K562 (cell line): ENCODE measurements around the gene CAPZA1. TPM values are rescaled to one million over a fixed set of nuclear protein-coding genes. Genes with fewer than 3 reads are reported as not detected.

ENCODE experiments used
- ATAC-seq: fragments of 200-7000 bp; cut with Tn5 transposase; 3 replicates; pipeline ENCODE4 v1.9.1; 2020; ENCODE audit warnings: moderate library complexity
- BruUV-seq: library from RNA; stranded (reverse); fragments of 400-500 nt; replicated peaks from 2 replicates; lab custom pipeline; 2021; lab: Mats Ljungman, UMichigan
- CTCF ChIA-PET: fragments of 300-600 bp; formaldehyde crosslinking; extraction: SDS; loops from one replicate; lab custom pipeline; 2021; ENCODE audit warnings: low intra/inter-chr PET ratio; lab: Yijun Ruan, JAX
- POLR2A ChIA-PET: fragments of 300-600, 350-650 bp; sonication (Branson Sonifier 250); formaldehyde crosslinking; extraction: SDS; loops from one replicate; lab custom pipeline; 2021; ENCODE audit warnings: antibody characterized with exemption, inconsistent platforms; lab: Yijun Ruan, JAX
- DNase-seq, 4 experiments: peaks; one replicate each; pipeline versions ENCODE4 v3.0.0 to v3.0.0-alpha.2; 2011 to 2018; ENCODE audit warnings: low spot score in 3 of 4, mixed read lengths in 3 of 4; ENCODE audit errors: extremely low read depth in 1 of 4
- FAIRE-seq: peaks from 2 replicates; lab custom pipeline; 2011; peaks lifted over from hg19 to GRCh38; lab: Jason Lieb, UNC
- H2AFZ ChIP-seq: 2 replicates; pipeline ENCODE4 v1.6.0; 2011; ENCODE audit warnings: low read depth, low read length, control low read depth, inconsistent platforms
- H3K27ac ChIP-seq: fragments of 200-600 bp; 3 replicates; pipeline ENCODE4 v1.8.0; 2011; ENCODE audit warnings: low read depth, mild to moderate bottlenecking, control low read depth, inconsistent platforms, low read length, moderate library complexity, mixed read lengths; ENCODE audit errors: extremely low read depth
- H3K27me3 ChIP-seq, 2 experiments: fragments of 300-600 bp in 1 of 2; 2 replicates in 1 of 2; 3 replicates in 1 of 2; pipeline versions ENCODE4 v1.6.0 to v1.8.0; 2011; ENCODE audit warnings: inconsistent platforms in 2 of 2, low read length in 2 of 2, mild to moderate bottlenecking in 1 of 2, mixed read lengths in 1 of 2, moderate library complexity in 1 of 2; ENCODE audit not compliant: control insufficient read depth in 2 of 2, insufficient read depth in 2 of 2
- H3K36me3 ChIP-seq: fragments of 300-600 bp; 3 replicates; pipeline ENCODE4 v1.8.0; 2011; ENCODE audit warnings: mild to moderate bottlenecking, low read length, inconsistent platforms; ENCODE audit not compliant: control insufficient read depth, insufficient read depth
- H3K4me1 ChIP-seq, 2 experiments: fragments of 200-600 bp in 1 of 2; replicated peaks in 1 of 2; 2 replicates in 1 of 2; 3 replicates in 1 of 2; pipeline versions ENCODE4 v1.5.1 to v1.8.0; 2011; ENCODE audit warnings: inconsistent platforms in 2 of 2, low read length in 2 of 2, mild to moderate bottlenecking in 1 of 2, mixed read lengths in 1 of 2, moderate library complexity in 1 of 2; ENCODE audit not compliant: control insufficient read depth in 2 of 2, insufficient read depth in 2 of 2
- H3K4me2 ChIP-seq: 2 replicates; pipeline ENCODE4 v1.6.1; 2011; ENCODE audit warnings: low read length, control low read depth, inconsistent platforms, mixed read lengths; ENCODE audit not compliant: insufficient read depth
- H3K4me3 ChIP-seq: fragments of 200-600 bp; sonication (generic), shearing (Covaris generic); 2 replicates; pipeline ENCODE4 v1.5.1; 2016; ENCODE audit warnings: control low read depth, inconsistent platforms
- H3K79me2 ChIP-seq: fragments of 200-600 bp; 3 replicates; pipeline ENCODE4 v1.8.0; 2011; ENCODE audit warnings: low read length, inconsistent platforms; ENCODE audit not compliant: control insufficient read depth, insufficient read depth
- H3K9ac ChIP-seq, 2 experiments: 2 replicates each; pipeline versions ENCODE4 v1.6.0 to v1.6.1; 2011; ENCODE audit warnings: low read depth in 2 of 2, low read length in 2 of 2, control low read depth in 1 of 2, inconsistent platforms in 1 of 2, mild to moderate bottlenecking in 1 of 2, mixed read lengths in 1 of 2; ENCODE audit not compliant: insufficient read depth in 1 of 2
- H3K9me1 ChIP-seq: one replicate; pipeline ENCODE4 v1.6.0; 2011; ENCODE audit warnings: inconsistent platforms, mild to moderate bottlenecking, low read length, moderate library complexity; ENCODE audit not compliant: control insufficient read depth, insufficient read depth
- H3K9me3 ChIP-seq: replicated peaks from 2 replicates; pipeline ENCODE4 v1.5.1; 2011; ENCODE audit warnings: low read depth, low read length, inconsistent platforms; ENCODE audit not compliant: control insufficient read depth, insufficient read depth
- H4K20me1 ChIP-seq: replicated peaks from 2 replicates; pipeline ENCODE4 v1.6.1; 2011; ENCODE audit warnings: low read length, inconsistent platforms, mixed read lengths; ENCODE audit not compliant: control insufficient read depth, insufficient read depth
- GABPB1 ChIP-seq: sonication (generic); formaldehyde crosslinking; IDR thresholded peaks from 2 replicates; pipeline ENCODE4 v1.8.0; 2022; ENCODE audit warnings: mild to moderate bottlenecking, missing genetic modification reagents
- HDAC2 ChIP-seq: fragments of 450-650 bp; IDR thresholded peaks from 2 replicates; pipeline ENCODE4 v1.6.1; 2016; ENCODE audit warnings: mild to moderate bottlenecking
- HMGN3 ChIP-seq: IDR thresholded peaks from 2 replicates; pipeline ENCODE4 v1.6.1; 2011; ENCODE audit warnings: borderline replicate concordance, low read depth, mild to moderate bottlenecking, mixed read lengths, low read length; ENCODE audit not compliant: insufficient read length; ENCODE audit errors: extremely low read depth
- JUND ChIP-seq, 2 experiments: IDR thresholded peaks; 2 replicates in 1 of 2; 3 replicates in 1 of 2; pipeline ENCODE4 v1.6.1; 2011; ENCODE audit warnings: borderline replicate concordance in 2 of 2, low read depth in 2 of 2, low read length in 2 of 2, improper control_type of control experiment in 1 of 2, missing biosample characterization in 1 of 2, missing genetic modification characterization in 1 of 2, missing genetic modification reagents in 1 of 2
- KLF13 ChIP-seq: fragments of 450-650 bp; IDR thresholded peaks from 2 replicates; pipeline ENCODE4 v1.6.1; 2016; ENCODE audit warnings: missing genetic modification characterization, low read depth, mild to moderate bottlenecking, missing compliant biosample characterization, moderate library complexity, borderline replicate concordance
- NFE2 ChIP-seq: IDR thresholded peaks from 2 replicates; pipeline ENCODE4 v1.6.1; 2014; ENCODE audit warnings: antibody characterized with exemption, low read depth
- SIN3A ChIP-seq, 2 experiments: fragments of 150-350 bp in 1 of 2; IDR thresholded peaks; 2 replicates each; pipeline ENCODE4 v1.6.1; 2011 to 2016; ENCODE audit warnings: borderline replicate concordance in 2 of 2, low read depth in 2 of 2, low read length in 2 of 2, mild to moderate bottlenecking in 2 of 2, moderate library complexity in 2 of 2; ENCODE audit not compliant: control insufficient read depth in 1 of 2
- TEAD1 ChIP-seq, 2 experiments: fragments of 450-650 bp in 1 of 2; sonication (generic) in 1 of 2; formaldehyde crosslinking; IDR thresholded peaks; 2 replicates each; pipeline versions ENCODE4 v1.4.0 to v1.8.0; 2020 to 2022; ENCODE audit warnings: mild to moderate bottlenecking in 2 of 2, missing genetic modification reagents in 1 of 2
- WGBS: fragments of 100-300 bp; shearing (Covaris generic); methylation state at CpG from one replicate; pipeline ENCODE4 v1.1.6; 2016; ENCODE audit warnings: low coverage, mixed read lengths; ENCODE audit not compliant: insufficient coverage; ENCODE audit errors: missing lambda C conversion rate; 5-methylcytosine and 5-hydroxymethylcytosine counted together
- in situ Hi-C: fragments of 300-500 bp; cut with MboI; formaldehyde crosslinking; loops from 4 replicates; pipeline ENCODE4 v1.15.0; 2018; ENCODE audit warnings: inconsistent platforms, mixed read lengths
- intact Hi-C: fragments of 100-400 bp; cut with micrococcal nuclease; formaldehyde crosslinking; loops from 2 replicates; pipeline ENCODE4 v1.14.2; 2022
- polyA plus RNA-seq, 8 experiments: library from polyadenylated mRNA; depleted of rRNA in 4 of 8; stranded (reverse) in 5 of 8; unstranded in 3 of 8; fragments of >200 nt; fragmentation: Nextera tagmentation in 2 of 8; fragmentation: Illumina TruSeq in 1 of 8; extraction: Ambion mirVana in 2 of 8; extraction: Trizol in 1 of 8; gene quantifications; 2 replicates each; pipeline versions ENCODE4 v1.2.1 to v1.2.3, GENCODE V29; 2011 to 2014; ENCODE audit warnings: inconsistent platforms in 1 of 8, missing spikeins in 1 of 8
- total RNA-seq, 7 experiments: library from RNA; depleted of rRNA in 6 of 7; stranded (reverse); fragments of >200 nt in 6 of 7; fragmentation: Illumina TruSeq in 2 of 7; extraction: Trizol in 2 of 7; gene quantifications; 2 replicates each; pipeline versions ENCODE4 v1.2.1 to v1.2.3, GENCODE V29; 2011 to 2021; ENCODE audit warnings: low replicate concordance in 1 of 7
- TF ChIP-seq, protein P1 (sequence below): fragments of 450-650 bp; IDR thresholded peaks from 2 replicates; pipeline ENCODE4 v1.6.1; 2016
- TF ChIP-seq, protein P2 (sequence below), 2 experiments: fragments of 450-650 bp; conservative IDR thresholded peaks; 2 replicates each; pipeline ENCODE4 v1.6.1; 2017; ENCODE audit warnings: mild to moderate bottlenecking in 2 of 2, moderate library complexity in 2 of 2
- TF ChIP-seq, protein P3 (sequence below), 3 experiments: IDR thresholded peaks in 2 of 3; conservative IDR thresholded peaks in 1 of 3; 2 replicates each; pipeline ENCODE4 v1.5.1; 2011 to 2012; ENCODE audit warnings: low read length in 3 of 3, mild to moderate bottlenecking in 3 of 3, control low read depth in 2 of 3, improper control_type of control experiment in 1 of 3, inconsistent platforms in 1 of 3, low read depth in 1 of 3, mixed read lengths in 1 of 3, moderate library complexity in 1 of 3; ENCODE audit not compliant: insufficient read depth in 2 of 3

CAPZA1 gene
- total and polyA plus RNA-seq, 9 of the 15 experiments (the other 6 are each of a cell fraction or from before 2014, with no cell fraction given): 237 to 1,020 (median 306) TPM

DNA sequence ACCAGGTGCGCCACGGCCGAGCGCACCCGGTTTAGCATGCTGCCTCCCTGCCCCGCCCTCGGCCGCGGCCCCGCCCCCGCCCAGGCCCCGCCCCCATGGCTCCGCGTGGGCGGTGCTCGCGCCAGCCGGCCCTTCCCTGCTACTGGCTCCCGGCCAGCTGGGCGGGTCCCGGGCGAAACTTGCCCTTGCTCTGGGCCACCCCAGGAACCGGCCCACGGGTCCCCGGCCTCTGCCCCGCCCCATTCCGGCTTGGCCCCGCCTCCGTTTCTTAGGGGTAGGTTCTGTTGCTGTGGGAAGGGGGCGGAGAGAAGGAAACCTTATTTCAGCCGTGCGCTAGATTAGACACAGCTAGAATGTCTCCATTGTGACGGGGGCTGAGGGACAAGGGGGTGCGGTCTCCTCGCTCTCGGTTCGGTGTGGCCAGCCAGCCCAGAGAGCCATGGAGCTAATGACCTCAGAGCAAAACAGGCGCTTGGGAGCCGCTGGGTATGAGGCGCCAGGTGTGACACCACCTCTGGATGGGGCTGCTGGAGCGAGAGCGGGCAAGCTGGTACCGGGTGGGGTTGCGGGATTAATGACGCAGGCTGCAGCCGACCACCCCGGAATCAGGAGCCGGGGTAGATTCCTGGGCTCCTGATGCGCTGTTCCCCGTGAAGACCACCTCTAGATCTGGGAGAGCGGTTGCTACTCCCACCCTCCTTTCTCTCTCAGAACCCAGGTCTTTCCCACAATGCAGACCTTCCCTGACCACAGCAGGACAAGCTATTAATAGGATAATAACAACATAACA lies 95.8 kb downstream of the CAPZA1 start, which contains the start of gene PPM1J:
Gene PPM1J (minus strand): TSS at position 69 of the 790 bp plus-strand sequence. CDS start 31 bp downstream, at position 38.
- WGBS: under 1% methylated on average over 37 of the region's 51 CpGs
- H3K79me2 ChIP-seq: no peaks in the 10 kb centered on the region
- BruUV-seq: no TSS peak
- ChIA-PET CTCF (interaction anchor here (0.9 to 5.1 kb wide), 5 partner anchors 89 to 962 kb away, joined by 3 to 109 read pairs (median 7); partner anchors contain the start of gene LRIG2), POLR2A (interaction anchor here (0.6 to 2.5 kb wide), 13 partner anchors 11 to 413 kb away, joined by 3 to 15 read pairs (median 5); partner anchors contain the start of gene LRIG2)
- intact Hi-C loops: loop anchor here (1.0 to 10.0 kb wide), 8 partner anchors 91 to 962 kb away; partner anchors contain the start of genes LRIG2 and SLC16A1
- in situ Hi-C loops: loop anchor here (5.0 kb wide), 2 partner anchors 92 to 327 kb away; no protein-coding TSS in a partner anchor
- no peaks in the 10 kb centered on the region for H3K9me3 ChIP-seq
- peak; percentile 99 to 100 (median 100) for DNase-seq
- peak; percentile 93 for ATAC-seq
- H4K20me1 ChIP-seq: no peaks in the 10 kb centered on the region
- peak within 1 kb of the TSS; percentile 50 to 91 for H3K9ac ChIP-seq
- H3K27me3 ChIP-seq: peaks cover 5 to 16% of the 10 kb centered on the region in 2 experiments; a peak in 4 of 5 replicates
- no peaks in the 10 kb centered on the region for H3K9me1 ChIP-seq
- H3K4me1 ChIP-seq: peaks cover 17 to 37% of the 10 kb centered on the region in 2 experiments; a peak in 4 of 5 replicates
- peak within 1 kb of the TSS; percentile 59 for H3K4me3 ChIP-seq
- peak; percentile 91 for FAIRE-seq
- H3K27ac ChIP-seq: no peak within 1 kb of the TSS
- H3K36me3 ChIP-seq: no peaks in the 10 kb centered on the region
- H2AFZ ChIP-seq: peak within 1 kb of the TSS; percentile 90
- H3K4me2 ChIP-seq: peak within 1 kb of the TSS; percentile 92
- TF ChIP-seq, protein P1, sequence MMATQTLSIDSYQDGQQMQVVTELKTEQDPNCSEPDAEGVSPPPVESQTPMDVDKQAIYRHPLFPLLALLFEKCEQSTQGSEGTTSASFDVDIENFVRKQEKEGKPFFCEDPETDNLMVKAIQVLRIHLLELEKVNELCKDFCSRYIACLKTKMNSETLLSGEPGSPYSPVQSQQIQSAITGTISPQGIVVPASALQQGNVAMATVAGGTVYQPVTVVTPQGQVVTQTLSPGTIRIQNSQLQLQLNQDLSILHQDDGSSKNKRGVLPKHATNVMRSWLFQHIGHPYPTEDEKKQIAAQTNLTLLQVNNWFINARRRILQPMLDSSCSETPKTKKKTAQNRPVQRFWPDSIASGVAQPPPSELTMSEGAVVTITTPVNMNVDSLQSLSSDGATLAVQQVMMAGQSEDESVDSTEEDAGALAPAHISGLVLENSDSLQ: peak; percentile 51
- TF ChIP-seq, protein P2, sequence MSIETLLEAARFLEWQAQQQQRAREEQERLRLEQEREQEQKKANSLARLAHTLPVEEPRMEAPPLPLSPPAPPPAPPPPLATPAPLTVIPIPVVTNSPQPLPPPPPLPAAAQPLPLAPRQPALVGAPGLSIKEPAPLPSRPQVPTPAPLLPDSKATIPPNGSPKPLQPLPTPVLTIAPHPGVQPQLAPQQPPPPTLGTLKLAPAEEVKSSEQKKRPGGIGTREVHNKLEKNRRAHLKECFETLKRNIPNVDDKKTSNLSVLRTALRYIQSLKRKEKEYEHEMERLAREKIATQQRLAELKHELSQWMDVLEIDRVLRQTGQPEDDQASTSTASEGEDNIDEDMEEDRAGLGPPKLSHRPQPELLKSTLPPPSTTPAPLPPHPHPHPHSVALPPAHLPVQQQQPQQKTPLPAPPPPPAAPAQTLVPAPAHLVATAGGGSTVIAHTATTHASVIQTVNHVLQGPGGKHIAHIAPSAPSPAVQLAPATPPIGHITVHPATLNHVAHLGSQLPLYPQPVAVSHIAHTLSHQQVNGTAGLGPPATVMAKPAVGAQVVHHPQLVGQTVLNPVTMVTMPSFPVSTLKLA (conservative IDR thresholded peaks at IDR 0.05): peak in 1 of 2 experiments; percentile 19; a peak in 2 of 4 replicates
- TF ChIP-seq GABPB1 (CRISPR knock-in tag) (0 out of 2 replicates have a peak, but pooled peaks have one; percentile 62), JUND (IDR thresholded peaks at IDR 0.05; ENCODE audit: borderline replicate concordance, low read depth, low read length) (peak; percentile 28; the same call in 1 of the 2 replicates), JUND (tag; IDR thresholded peaks at IDR 0.05; ENCODE audit: borderline replicate concordance, low read depth, low read length) (no peak), HDAC2 (peak; percentile 16; the same call in 1 of the 2 replicates), KLF13 (0 out of 2 replicates have a peak, but pooled peaks have one; percentile 38), NFE2 (no peak), SIN3A (IDR thresholded peaks at IDR 0.05; ENCODE audit: borderline replicate concordance in 2 of 2, control insufficient read depth in 1 of 2, low read depth in 2 of 2, low read length in 2 of 2) (0 out of 4 replicates have a peak, but pooled peaks of 1 of the 2 experiments have one; percentile 66), TEAD1 (CRISPR knock-in tag; IDR thresholded peaks at IDR 0.05) (0 out of 4 replicates have a peak, but pooled peaks of 1 of the 2 experiments have one; percentile 40), HMGN3 (peak; percentile 2)
- TF ChIP-seq, protein P3, sequence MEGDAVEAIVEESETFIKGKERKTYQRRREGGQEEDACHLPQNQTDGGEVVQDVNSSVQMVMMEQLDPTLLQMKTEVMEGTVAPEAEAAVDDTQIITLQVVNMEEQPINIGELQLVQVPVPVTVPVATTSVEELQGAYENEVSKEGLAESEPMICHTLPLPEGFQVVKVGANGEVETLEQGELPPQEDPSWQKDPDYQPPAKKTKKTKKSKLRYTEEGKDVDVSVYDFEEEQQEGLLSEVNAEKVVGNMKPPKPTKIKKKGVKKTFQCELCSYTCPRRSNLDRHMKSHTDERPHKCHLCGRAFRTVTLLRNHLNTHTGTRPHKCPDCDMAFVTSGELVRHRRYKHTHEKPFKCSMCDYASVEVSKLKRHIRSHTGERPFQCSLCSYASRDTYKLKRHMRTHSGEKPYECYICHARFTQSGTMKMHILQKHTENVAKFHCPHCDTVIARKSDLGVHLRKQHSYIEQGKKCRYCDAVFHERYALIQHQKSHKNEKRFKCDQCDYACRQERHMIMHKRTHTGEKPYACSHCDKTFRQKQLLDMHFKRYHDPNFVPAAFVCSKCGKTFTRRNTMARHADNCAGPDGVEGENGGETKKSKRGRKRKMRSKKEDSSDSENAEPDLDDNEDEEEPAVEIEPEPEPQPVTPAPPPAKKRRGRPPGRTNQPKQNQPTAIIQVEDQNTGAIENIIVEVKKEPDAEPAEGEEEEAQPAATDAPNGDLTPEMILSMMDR (IDR thresholded peaks at IDR 0.05 in 2 of 3, conservative IDR thresholded peaks at IDR 0.05 in 1 of 3; ENCODE audit: insufficient read depth in 2 of 3, low read depth in 1 of 3, low read length in 3 of 3): 0 out of 6 replicates have a peak, but pooled peaks of 1 of the 3 experiments have one; percentile 2
